GM10266 (cell line): ENCODE data around the gene EDRF1.

Experiments used
- DNase-seq: peaks from one replicate; pipeline ENCODE4 v3.0.0; 2012; ENCODE audit errors: extremely low spot score
- TF ChIP-seq, protein P1 (sequence below): IDR thresholded peaks from 2 replicates; pipeline ENCODE4 v1.5.1; 2012; ENCODE audit warnings: mild to moderate bottlenecking, low read depth; ENCODE audit not compliant: control insufficient read depth, insufficient read depth; ENCODE audit errors: missing control alignments

The EDRF1 gene

DNA sequence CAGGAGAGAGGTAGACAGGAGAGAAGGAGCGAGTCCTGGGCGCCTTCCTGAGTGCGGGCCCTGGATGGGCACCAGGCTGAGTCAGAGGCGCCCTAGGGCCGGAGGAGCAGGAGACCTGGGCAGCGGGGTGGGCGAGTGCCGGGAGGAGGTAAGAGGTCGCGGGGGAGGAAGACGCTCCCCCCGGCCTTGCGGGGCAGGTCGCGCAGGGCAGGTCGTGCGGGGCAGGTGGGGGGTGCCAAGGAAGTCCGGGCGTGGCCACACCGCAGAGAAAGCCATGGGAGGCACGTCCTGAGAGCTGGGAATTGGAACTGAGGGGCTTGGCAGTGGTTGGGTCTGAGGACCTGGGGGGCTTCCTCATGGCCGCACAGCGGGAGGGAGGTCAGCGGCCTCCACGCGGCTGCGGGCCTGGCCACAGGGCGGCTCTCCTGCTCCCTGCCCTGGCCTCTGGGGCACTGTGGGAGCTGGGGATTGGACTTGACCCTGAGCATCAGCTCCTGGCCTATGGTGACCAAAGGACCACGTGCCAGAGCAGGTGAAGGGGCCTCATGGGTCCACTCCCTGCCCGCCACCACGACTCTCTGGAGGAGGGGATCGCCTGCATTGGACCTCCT, 55.2 kb downstream of the EDRF1 start:
- DNase-seq = no peak
- TF ChIP-seq, protein P1, sequence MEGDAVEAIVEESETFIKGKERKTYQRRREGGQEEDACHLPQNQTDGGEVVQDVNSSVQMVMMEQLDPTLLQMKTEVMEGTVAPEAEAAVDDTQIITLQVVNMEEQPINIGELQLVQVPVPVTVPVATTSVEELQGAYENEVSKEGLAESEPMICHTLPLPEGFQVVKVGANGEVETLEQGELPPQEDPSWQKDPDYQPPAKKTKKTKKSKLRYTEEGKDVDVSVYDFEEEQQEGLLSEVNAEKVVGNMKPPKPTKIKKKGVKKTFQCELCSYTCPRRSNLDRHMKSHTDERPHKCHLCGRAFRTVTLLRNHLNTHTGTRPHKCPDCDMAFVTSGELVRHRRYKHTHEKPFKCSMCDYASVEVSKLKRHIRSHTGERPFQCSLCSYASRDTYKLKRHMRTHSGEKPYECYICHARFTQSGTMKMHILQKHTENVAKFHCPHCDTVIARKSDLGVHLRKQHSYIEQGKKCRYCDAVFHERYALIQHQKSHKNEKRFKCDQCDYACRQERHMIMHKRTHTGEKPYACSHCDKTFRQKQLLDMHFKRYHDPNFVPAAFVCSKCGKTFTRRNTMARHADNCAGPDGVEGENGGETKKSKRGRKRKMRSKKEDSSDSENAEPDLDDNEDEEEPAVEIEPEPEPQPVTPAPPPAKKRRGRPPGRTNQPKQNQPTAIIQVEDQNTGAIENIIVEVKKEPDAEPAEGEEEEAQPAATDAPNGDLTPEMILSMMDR = no peak

DNA sequence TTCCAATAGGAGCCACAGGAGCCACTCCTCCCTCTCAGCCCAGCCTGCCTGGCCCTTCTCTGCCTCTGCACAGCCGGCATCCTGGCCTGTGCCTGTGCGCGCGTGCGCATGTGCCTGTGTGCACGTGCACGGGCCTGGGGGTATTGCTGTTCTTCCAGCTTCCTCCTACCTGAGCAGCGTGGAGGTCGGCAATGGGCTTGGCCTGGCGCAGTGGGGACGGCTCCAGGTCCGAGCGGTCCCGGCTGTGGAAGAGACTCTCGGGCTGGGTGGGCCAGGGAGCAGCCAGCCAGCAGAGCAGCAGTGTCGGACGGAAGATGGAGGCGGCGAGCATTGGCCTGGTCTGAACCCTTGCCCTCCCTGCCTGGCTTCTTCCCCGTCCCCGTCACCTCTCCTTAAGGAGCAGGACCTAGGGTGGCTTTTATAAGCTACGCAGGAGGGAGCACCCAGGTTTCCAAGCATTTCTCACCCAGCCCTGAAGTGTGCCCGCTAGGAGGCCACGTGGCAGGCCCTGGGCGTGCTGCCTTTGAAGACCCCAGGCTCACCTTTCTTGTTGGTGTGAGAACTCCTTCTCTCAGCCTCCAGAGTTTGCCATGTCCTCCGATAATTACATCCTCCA, 56.1 kb downstream of the EDRF1 start, which contains the start of gene MMP21:
Gene MMP21, minus strand, starts transcription at position 331 of the 616 bp plus-strand sequence. Its CDS starts 0 bp downstream, at position 331.
- TF ChIP-seq, protein P1 = no peak

DNA sequence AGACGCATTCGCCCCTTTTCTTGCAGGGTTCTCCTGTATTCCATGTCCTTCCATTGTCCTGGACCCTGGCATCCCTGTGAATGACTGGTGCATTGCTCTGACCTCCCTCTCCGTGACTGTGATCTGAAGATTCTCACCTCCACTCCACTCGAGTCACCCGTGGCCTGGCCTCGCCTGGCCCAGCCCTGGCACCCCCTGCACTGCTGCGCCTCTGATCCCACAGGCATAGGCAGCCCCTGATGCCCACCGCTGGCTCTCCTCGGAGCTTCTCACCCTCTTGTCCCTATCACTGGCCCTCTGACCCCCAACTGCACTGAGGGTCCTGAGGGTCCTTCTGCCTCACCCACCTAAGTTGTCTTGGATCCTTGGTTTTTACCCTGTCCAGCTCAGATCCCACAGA, 58.3 kb downstream of the EDRF1 start:
- TF ChIP-seq, protein P1 = no peak
- no peak for DNase-seq

More for the DNA sequence above, 56.1 kb downstream of the EDRF1 start, which contains the start of gene MMP21:
- DNase-seq = no peak

DNA sequence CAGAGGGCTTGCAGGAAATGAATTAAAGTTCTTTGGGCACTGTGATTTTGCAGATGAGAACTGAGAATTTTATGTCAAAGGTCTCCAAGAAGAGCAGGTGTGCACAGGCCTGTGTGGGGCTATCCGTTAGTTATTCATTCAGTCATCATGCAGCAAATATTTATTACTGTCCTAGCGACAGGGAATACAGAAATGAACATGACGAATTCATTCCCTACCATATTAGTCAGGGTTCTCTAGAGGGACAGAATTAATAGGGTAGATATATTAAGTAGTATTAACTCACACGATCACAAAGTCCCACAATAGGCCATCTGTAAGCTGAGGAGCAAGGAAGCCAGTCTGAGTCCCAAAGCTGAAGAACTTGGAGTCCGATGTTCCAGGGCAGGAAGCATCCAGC, 59.0 kb downstream of the EDRF1 start:
- TF ChIP-seq, protein P1 = no peak
- no peak for DNase-seq

DNA sequence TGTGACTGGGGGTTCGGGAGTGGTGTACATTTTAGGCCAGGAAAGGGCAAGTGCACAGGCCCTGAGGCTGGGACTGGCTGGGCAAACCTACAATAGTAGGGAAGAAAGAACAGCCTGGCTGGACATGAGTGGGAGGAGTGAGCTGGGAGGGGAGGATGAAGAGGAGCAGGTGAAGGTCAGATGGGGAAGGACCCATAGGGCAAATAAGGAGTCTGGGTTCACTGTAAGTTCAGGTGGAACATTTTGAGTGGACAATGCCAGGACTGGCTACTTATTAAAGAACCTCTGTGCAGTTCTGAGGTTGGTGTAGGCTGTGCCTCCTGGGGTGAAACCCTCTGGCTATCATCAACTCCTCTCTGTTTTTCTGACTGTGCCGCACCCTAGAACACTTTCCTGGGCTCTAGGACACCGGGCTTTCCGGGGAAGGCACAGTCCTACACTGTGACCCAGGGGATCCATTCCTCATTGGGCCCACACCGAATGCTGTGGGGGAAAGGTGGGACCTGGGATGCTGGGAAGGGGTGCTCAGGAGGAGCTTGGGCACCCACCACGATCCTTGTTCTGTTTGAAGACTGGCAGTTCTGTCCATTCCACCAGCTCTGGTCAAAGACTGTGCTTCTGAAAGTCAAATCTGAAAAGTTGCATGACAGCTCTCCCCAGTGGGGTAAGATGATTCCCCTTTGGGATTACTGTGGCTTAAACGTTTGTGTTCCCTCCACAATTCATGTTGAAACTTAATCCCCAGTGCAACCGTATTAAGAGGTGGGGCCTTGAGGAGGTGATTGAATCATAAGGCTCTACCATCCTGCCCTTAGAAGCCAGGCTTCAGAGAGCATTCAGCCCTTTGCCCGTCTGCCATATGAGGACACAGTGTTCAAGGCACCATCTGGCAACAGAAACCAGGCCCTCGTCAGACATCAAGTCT, 60.2 kb downstream of the EDRF1 start:
- no peak for DNase-seq
- TF ChIP-seq, protein P1 = no peak

DNA sequence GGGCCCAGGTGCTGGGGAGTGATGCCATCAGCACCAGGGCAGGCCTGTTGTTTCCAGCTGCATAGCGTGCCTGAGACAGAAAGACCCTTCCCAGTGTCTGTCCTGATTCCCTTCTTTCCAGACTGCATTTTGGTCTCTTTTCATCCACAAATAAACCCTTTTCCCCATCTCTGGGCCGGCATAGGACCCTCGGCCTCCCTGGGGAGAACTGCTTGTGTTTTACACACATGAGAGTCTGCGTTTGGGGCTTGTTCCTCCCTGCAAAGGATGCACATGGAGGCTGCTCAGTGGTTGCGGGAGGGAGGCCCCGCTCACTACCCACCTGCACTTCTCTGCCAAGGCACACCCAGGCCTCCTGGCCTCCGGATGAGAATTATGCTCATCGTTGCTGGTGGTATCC, 61.9 kb downstream of the EDRF1 start:
- no peak for DNase-seq
- TF ChIP-seq, protein P1 = no peak
